HepG2 (cell line): ENCODE data around the gene RABGEF1. TPM values are rescaled to one million over a fixed set of nuclear protein-coding genes. Genes with fewer than 3 reads are reported as not detected.

Experiments used
- AHDC1 ChIP-seq: sonication (generic); formaldehyde crosslinking; IDR thresholded peaks from 2 replicates; pipeline ENCODE4 v1.5.1; 2020; ENCODE audit warnings: mild to moderate bottlenecking, missing genetic modification reagents, borderline replicate concordance
- CEBPG ChIP-seq: IDR thresholded peaks from 2 replicates; pipeline ENCODE4 v1.6.1; 2016
- IRX3 ChIP-seq: sonication (generic); formaldehyde crosslinking; IDR thresholded peaks from 2 replicates; pipeline ENCODE4 v1.8.1; 2023; ENCODE audit warnings: mild to moderate bottlenecking, low read depth, missing genetic modification reagents, borderline replicate concordance
- NONO ChIP-seq, 2 experiments: fragments of 450-650 bp in 1 of 2; sonication (generic) in 1 of 2; formaldehyde crosslinking in 1 of 2; IDR thresholded peaks in 1 of 2; conservative IDR thresholded peaks in 1 of 2; 2 replicates each; pipeline versions ENCODE4 v1.6.1 to v1.8.0; 2017 to 2022; ENCODE audit warnings: mild to moderate bottlenecking in 1 of 2, missing genetic modification reagents in 1 of 2, moderate library complexity in 1 of 2
- POLR2AphosphoS5 ChIP-seq: IDR thresholded peaks from 2 replicates; pipeline ENCODE4 v1.6.1; 2012; ENCODE audit warnings: low read depth, low read length
- RXRB ChIP-seq: IDR thresholded peaks from 2 replicates; pipeline ENCODE4 v1.6.1; 2016; ENCODE audit warnings: borderline replicate concordance, missing genetic modification reagents, missing compliant biosample characterization
- SP4 ChIP-seq: sonication (generic); formaldehyde crosslinking; IDR thresholded peaks from 2 replicates; pipeline ENCODE4 v1.8.1; 2023; ENCODE audit warnings: mild to moderate bottlenecking, missing genetic modification reagents
- TCF7 ChIP-seq: sonication (generic); IDR thresholded peaks from 2 replicates; pipeline ENCODE4 v1.6.1; 2016; ENCODE audit warnings: antibody characterized with exemption, low read depth
- ZBTB8A ChIP-seq: sonication (generic); formaldehyde crosslinking; IDR thresholded peaks from 2 replicates; pipeline ENCODE4 v1.4.0; 2020; ENCODE audit warnings: mild to moderate bottlenecking, low read depth, missing genetic modification reagents, borderline replicate concordance
- ZC3H13 ChIP-seq: sonication (generic); formaldehyde crosslinking; IDR thresholded peaks from 2 replicates; pipeline ENCODE4 v1.8.1; 2023; ENCODE audit warnings: mild to moderate bottlenecking, missing genetic modification reagents, moderate library complexity
- ZFP91 ChIP-seq: sonication (generic); formaldehyde crosslinking; IDR thresholded peaks from 2 replicates; pipeline ENCODE4 v1.9.0; 2022; ENCODE audit warnings: missing genetic modification reagents, mild to moderate bottlenecking, borderline replicate concordance
- ZNF260 ChIP-seq: sonication (generic); formaldehyde crosslinking; IDR thresholded peaks from 2 replicates; pipeline ENCODE4 v1.4.0; 2020; ENCODE audit warnings: missing genetic modification reagents, low read depth, mild to moderate bottlenecking, borderline replicate concordance
- ZNF296 ChIP-seq: sonication (generic); formaldehyde crosslinking; conservative IDR thresholded peaks from 2 replicates; pipeline ENCODE4 v1.5.0; 2020; ENCODE audit warnings: mild to moderate bottlenecking, missing genetic modification reagents
- ZNF335 ChIP-seq: sonication (generic); formaldehyde crosslinking; IDR thresholded peaks from 2 replicates; pipeline ENCODE4 v1.4.0; 2020; ENCODE audit warnings: missing genetic modification reagents
- polyA plus RNA-seq, 8 experiments: library from polyadenylated mRNA; depleted of rRNA in 3 of 8; stranded (reverse) in 7 of 8; unstranded in 1 of 8; fragments of >200 nt; fragmentation: Illumina TruSeq in 4 of 8; extraction: Trizol in 4 of 8; gene quantifications; 2 replicates each; pipeline versions ENCODE4 v1.2.1 to v1.2.3, GENCODE V29; 2011 to 2016; ENCODE audit warnings: low read depth in 4 of 8, missing spikeins in 1 of 8, mixed read lengths in 1 of 8; ENCODE audit not compliant: insufficient read depth in 1 of 8
- total RNA-seq, 5 experiments: library from RNA; depleted of rRNA; stranded (reverse); fragments of >200 nt; fragmentation: Illumina TruSeq; extraction: Trizol; gene quantifications; 2 replicates each; pipeline ENCODE4 v1.2.3, GENCODE V29; 2016; ENCODE audit warnings: low read depth in 1 of 5
- TF ChIP-seq, protein P1 (sequence below): sonication (generic); formaldehyde crosslinking; IDR thresholded peaks from 2 replicates; pipeline ENCODE4 v1.4.0; 2020; ENCODE audit warnings: missing genetic modification reagents, borderline replicate concordance

RABGEF1 gene
- total and polyA plus RNA-seq, 2 of the 13 experiments (the other 11 are each of a cell fraction or from before 2014, with no cell fraction given) = 22.7 to 35.3 TPM

DNA sequence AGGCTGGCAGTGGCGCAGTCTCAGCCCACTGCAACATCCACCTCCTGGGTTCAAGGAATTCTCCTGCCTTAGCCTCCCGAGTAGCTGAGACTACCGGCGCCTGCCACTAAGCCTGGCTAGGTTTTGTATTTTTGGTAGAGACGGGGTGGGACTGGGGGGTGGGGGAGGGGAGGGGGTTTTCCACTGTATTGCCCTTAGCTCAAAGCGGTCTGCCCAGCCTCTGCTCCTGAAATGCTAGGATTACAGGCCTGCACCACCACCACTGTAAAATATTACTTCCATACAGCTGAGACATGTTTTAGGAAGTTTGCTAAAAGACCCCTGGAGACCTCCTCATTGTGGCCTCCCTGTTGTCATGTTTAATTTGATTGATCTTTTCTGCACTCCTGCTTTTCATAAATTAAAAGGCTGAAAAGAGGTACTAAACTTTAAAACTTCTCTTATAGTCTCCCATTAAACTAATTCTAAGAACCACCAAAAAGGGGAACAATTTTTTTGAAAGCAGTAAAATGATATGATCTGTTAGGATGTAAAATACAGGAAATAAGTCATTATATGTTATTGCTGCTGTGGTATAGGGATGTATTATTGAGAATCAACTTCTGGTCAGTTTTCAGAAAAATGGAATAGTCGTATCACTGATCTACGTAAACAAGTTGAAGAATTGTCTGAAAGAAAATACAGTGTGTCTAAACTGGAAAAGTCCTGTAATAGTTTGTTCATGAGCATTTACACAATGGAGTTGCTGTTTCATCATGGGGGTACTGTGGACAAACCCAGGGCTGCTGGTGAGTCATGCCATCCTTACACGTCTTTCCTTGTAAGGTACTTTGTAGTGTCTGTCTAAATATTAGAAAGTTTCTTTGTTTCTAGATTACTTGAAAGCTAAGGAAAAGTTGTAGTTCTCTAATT lies 107.6 kb downstream of the RABGEF1 start (continued):
- TF ChIP-seq, protein P1, sequence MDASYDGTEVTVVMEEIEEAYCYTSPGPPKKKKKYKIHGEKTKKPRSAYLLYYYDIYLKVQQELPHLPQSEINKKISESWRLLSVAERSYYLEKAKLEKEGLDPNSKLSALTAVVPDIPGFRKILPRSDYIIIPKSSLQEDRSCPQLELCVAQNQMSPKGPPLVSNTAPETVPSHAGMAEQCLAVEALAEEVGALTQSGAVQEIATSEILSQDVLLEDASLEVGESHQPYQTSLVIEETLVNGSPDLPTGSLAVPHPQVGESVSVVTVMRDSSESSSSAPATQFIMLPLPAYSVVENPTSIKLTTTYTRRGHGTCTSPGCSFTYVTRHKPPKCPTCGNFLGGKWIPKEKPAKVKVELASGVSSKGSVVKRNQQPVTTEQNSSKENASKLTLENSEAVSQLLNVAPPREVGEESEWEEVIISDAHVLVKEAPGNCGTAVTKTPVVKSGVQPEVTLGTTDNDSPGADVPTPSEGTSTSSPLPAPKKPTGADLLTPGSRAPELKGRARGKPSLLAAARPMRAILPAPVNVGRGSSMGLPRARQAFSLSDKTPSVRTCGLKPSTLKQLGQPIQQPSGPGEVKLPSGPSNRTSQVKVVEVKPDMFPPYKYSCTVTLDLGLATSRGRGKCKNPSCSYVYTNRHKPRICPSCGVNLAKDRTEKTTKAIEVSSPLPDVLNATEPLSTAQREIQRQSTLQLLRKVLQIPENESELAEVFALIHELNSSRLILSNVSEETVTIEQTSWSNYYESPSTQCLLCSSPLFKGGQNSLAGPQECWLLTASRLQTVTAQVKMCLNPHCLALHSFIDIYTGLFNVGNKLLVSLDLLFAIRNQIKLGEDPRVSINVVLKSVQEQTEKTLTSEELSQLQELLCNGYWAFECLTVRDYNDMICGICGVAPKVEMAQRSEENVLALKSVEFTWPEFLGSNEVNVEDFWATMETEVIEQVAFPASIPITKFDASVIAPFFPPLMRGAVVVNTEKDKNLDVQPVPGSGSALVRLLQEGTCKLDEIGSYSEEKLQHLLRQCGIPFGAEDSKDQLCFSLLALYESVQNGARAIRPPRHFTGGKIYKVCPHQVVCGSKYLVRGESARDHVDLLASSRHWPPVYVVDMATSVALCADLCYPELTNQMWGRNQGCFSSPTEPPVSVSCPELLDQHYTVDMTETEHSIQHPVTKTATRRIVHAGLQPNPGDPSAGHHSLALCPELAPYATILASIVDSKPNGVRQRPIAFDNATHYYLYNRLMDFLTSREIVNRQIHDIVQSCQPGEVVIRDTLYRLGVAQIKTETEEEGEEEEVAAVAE (CRISPR knock-in tag) = no peak
- TF ChIP-seq ZNF335 (CRISPR knock-in tag) (no peak), TCF7 (peak; percentile 16; the same call in 1 of the 2 replicates), ZBTB8A (no peak), ZNF260 (no peak), SP4 (CRISPR knock-in tag) (no peak), ZC3H13 (no peak), AHDC1 (CRISPR knock-in tag) (no peak), ZNF296 (no peak), NONO (IDR thresholded peaks at IDR 0.05) (no peak), NONO (CRISPR knock-in tag; conservative IDR thresholded peaks at IDR 0.05) (no peak), POLR2AphosphoS5 (no peak), RXRB (CRISPR knock-in tag) (no peak), CEBPG (CRISPR knock-in tag) (peak; percentile 68), ZFP91 (CRISPR knock-in tag) (no peak), IRX3 (CRISPR knock-in tag) (no peak)
